ENCODE measurements around the gene WDR64. TPM values are rescaled to one million over a fixed set of nuclear protein-coding genes. Genes with fewer than 3 reads are reported as not detected.

Gene WDR64
- total and polyA plus RNA-seq, 12 donors: 0.11 to 0.24 (median 0.12) TPM; not detected in 8

DNA sequence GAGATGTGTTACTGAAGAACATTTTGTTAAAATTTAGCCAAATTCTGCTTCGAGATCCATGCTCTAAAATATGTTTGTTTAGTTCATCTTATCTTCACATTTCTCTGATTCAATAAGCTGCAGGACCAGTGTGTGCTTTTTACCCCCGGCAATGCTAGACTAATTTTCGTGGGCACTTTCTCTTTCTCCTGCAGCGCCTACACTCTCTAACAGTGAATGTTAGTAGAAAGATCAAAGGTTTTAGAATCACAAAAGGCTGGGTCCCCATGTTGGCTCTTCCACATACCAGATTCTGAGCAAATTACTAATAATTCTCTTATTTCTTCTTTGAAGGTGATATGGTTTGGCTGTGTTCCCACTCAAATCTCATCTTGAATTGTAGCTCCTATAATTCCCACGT lies 20.4 kb upstream of the WDR64 start:
- intact Hi-C loops (cut with DNase I): no loop called here
- H3K27me3 ChIP-seq: no peaks in the 10 kb centered on the region
- DNase-seq: no peak
- H3K9me3 ChIP-seq (replicated peaks in 1 of 3): no peaks in the 10 kb centered on the region
- WGBS, 4 donors: 89 to 92% (median 91%) methylated on average over 5 of the region's 5 CpGs
- H3K27ac ChIP-seq: no peak overlapping the region
- no peaks in the 10 kb centered on the region for H3K4me1 ChIP-seq (replicated peaks in 1 of 2)
- no peak overlapping the region for H3K4me3 ChIP-seq
- no peaks in the 10 kb centered on the region for H3K36me3 ChIP-seq (replicated peaks in 1 of 2)
- TF ChIP-seq, protein P1, sequence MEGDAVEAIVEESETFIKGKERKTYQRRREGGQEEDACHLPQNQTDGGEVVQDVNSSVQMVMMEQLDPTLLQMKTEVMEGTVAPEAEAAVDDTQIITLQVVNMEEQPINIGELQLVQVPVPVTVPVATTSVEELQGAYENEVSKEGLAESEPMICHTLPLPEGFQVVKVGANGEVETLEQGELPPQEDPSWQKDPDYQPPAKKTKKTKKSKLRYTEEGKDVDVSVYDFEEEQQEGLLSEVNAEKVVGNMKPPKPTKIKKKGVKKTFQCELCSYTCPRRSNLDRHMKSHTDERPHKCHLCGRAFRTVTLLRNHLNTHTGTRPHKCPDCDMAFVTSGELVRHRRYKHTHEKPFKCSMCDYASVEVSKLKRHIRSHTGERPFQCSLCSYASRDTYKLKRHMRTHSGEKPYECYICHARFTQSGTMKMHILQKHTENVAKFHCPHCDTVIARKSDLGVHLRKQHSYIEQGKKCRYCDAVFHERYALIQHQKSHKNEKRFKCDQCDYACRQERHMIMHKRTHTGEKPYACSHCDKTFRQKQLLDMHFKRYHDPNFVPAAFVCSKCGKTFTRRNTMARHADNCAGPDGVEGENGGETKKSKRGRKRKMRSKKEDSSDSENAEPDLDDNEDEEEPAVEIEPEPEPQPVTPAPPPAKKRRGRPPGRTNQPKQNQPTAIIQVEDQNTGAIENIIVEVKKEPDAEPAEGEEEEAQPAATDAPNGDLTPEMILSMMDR (IDR thresholded peaks at IDR 0.05): no peak
- TF ChIP-seq POLR2A (IDR thresholded peaks at IDR 0.05): no peak

DNA sequence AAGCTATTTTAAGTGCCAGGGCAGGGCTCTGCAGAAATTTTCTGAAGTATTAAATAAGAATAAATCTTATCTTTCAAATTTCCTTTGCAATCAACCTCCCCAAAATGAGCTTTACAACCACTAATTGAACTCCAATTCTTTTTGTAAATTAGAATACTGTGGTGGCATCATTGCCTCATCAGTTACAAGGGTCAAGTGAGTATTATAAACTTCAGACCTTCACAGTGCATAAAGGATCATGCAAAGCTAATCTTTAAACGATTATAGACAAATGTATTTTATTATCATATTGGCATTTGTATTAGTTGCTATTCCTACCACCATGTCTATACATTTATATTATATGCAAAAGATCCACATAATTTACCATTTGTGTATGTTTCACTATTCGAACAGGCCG lies 19.1 kb upstream of the WDR64 start:
- no peak for TF ChIP-seq POLR2A (IDR thresholded peaks at IDR 0.05)
- TF ChIP-seq, protein P1 (IDR thresholded peaks at IDR 0.05): no peak
- Histone ChIP-seq H3K27me3 (no peaks in the 10 kb centered on the region), H3K4me3 (no peak overlapping the region), H3K27ac (no peak overlapping the region), H3K4me1 (replicated peaks in 1 of 2) (peaks cover 0 to 2% of the 10 kb centered on the region in 2 donors), H3K9me3 (replicated peaks in 1 of 3) (no peaks in the 10 kb centered on the region), H3K36me3 (replicated peaks in 1 of 2) (no peaks in the 10 kb centered on the region)
- intact Hi-C loops (cut with DNase I): no loop called here
- WGBS, 4 donors: 91 to 95% (median 93%) methylated on average over 3 of the region's 3 CpGs
- DNase-seq: no peak

DNA sequence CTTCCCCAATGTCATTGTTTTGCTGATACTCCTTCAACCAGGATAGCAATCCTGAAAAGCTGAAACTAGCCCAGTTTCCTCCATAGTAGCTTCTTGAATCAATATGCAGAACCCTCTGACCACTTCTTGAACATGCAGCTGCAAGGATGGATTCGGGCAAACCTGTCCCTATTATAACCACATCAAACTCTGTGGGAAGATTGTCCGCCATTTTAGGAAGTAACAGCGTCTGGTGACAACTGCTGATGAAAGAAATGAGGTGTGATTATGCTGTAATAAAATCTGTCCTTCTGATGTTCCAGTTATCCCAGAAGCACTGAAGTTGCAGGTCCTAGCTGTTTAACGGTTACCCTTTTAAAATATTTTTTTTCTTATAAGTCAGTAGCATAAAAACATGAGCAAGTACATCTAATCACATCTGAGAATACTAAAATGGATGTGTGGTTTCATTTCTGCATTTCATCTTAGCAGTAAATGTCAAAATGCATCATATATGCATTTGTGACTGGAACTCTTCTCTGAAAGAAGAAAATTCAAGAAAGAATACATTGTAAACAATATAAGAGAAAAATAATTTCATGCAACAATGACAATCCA lies 16.4 kb upstream of the WDR64 start:
- Histone ChIP-seq H3K4me3 (no peak overlapping the region), H3K36me3 (replicated peaks in 1 of 2) (no peaks in the 10 kb centered on the region), H3K27me3 (no peaks in the 10 kb centered on the region), H3K4me1 (replicated peaks in 1 of 2) (peaks cover 8 to 15% of the 10 kb centered on the region in 2 donors), H3K27ac (no peak overlapping the region), H3K9me3 (replicated peaks in 1 of 3) (no peaks in the 10 kb centered on the region)
- no peak for DNase-seq
- intact Hi-C loops (cut with DNase I): no loop called here
- TF ChIP-seq POLR2A (IDR thresholded peaks at IDR 0.05): no peak
- TF ChIP-seq, protein P1 (IDR thresholded peaks at IDR 0.05): no peak
- 85 to 91% (median 89%) methylated on average over 4 of the region's 4 CpGs for WGBS, 4 donors

DNA sequence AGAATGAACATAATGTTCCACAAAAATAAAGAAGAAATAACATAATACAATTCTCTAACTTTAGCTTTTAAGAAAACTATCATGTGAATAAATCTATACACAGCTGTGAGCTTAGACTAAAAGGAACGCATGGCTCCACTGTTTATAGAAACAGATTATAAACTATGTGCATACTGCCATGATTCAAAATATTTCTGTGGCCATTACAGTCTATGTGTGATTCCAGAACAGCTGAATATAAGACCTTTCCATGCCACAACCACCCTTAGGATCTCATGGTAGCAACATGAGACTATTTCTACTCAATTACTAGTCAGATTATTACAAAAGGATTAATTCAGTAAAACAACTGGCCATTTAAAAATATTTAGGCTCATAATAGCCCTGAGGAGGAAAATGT lies 15.8 kb upstream of the WDR64 start:
- no peak overlapping the region for H3K4me3 ChIP-seq
- no peaks in the 10 kb centered on the region for H3K27me3 ChIP-seq
- intact Hi-C loops (cut with DNase I): no loop called here
- H3K4me1 ChIP-seq (replicated peaks in 1 of 2): peaks cover 10 to 15% of the 10 kb centered on the region in 2 donors
- TF ChIP-seq, protein P1 (IDR thresholded peaks at IDR 0.05): no peak
- no peak for TF ChIP-seq POLR2A (IDR thresholded peaks at IDR 0.05)
- H3K36me3 ChIP-seq (replicated peaks in 1 of 2): no peaks in the 10 kb centered on the region
- DNase-seq: no peak
- 81 to 91% (median 85%) methylated on average over 1 of the region's 1 CpG for WGBS, 4 donors
- no peaks in the 10 kb centered on the region for H3K9me3 ChIP-seq (replicated peaks in 1 of 3)
- H3K27ac ChIP-seq: no peak overlapping the region
